ENCODE measurements around the gene TICRR.
"Not testable (repeated sequence)": the region's sequence is repeated elsewhere in the genome, so short reads cannot be mapped to it uniquely, and the experiment has no call there.

TICRR gene, protein sequence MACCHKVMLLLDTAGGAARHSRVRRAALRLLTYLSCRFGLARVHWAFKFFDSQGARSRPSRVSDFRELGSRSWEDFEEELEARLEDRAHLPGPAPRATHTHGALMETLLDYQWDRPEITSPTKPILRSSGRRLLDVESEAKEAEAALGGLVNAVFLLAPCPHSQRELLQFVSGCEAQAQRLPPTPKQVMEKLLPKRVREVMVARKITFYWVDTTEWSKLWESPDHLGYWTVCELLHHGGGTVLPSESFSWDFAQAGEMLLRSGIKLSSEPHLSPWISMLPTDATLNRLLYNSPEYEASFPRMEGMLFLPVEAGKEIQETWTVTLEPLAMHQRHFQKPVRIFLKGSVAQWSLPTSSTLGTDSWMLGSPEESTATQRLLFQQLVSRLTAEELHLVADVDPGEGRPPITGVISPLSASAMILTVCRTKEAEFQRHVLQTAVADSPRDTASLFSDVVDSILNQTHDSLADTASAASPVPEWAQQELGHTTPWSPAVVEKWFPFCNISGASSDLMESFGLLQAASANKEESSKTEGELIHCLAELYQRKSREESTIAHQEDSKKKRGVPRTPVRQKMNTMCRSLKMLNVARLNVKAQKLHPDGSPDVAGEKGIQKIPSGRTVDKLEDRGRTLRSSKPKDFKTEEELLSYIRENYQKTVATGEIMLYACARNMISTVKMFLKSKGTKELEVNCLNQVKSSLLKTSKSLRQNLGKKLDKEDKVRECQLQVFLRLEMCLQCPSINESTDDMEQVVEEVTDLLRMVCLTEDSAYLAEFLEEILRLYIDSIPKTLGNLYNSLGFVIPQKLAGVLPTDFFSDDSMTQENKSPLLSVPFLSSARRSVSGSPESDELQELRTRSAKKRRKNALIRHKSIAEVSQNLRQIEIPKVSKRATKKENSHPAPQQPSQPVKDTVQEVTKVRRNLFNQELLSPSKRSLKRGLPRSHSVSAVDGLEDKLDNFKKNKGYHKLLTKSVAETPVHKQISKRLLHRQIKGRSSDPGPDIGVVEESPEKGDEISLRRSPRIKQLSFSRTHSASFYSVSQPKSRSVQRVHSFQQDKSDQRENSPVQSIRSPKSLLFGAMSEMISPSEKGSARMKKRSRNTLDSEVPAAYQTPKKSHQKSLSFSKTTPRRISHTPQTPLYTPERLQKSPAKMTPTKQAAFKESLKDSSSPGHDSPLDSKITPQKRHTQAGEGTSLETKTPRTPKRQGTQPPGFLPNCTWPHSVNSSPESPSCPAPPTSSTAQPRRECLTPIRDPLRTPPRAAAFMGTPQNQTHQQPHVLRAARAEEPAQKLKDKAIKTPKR (N-terminal part only)

DNA sequence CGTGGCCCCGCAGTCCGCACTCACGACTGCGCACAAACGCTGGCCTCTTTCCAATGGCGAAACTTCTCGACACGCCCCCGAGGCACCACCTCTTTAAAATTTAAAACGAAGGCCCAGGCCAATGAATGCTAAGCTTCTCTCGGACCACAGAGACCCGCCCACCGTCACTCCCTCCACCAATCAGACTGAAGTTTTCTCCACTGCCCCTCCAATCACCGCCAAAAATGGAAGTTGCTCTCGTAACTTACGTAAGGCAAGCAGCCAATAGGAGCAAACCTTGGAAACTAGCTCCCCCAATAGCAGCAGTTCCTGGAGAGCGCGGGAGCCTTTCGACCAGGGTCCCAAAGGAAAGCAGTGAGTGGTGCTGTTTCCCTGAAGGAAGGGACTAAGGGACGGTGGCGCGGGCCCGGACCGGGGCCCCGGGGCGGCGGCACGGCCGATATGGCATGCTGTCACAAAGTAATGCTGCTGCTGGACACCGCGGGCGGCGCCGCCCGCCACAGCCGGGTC is at the start of gene TICRR:
TSS of gene TICRR (plus strand) at position 324 of the 510 bp plus-strand sequence. CDS start at position 442, 118 bp downstream.
- Histone ChIP-seq H3K4me3 (ENCODE audit: low read length) (peak within 1 kb of the TSS; percentile 82), H3K27me3 (ENCODE audit: insufficient read depth, low read length) (no peaks in the 10 kb centered on the region), H2AFZ (ENCODE audit: low read depth, low read length) (peak within 1 kb of the TSS; percentile 77), H3K9me3 (ENCODE audit: low read length) (no peaks in the 10 kb centered on the region), H3K36me3 (ENCODE audit: insufficient read depth, low read length) (peaks cover 8% of the 10 kb centered on the region), H3K4me1 (ENCODE audit: insufficient read depth, low read length) (peaks cover 25% of the 10 kb centered on the region)

DNA sequence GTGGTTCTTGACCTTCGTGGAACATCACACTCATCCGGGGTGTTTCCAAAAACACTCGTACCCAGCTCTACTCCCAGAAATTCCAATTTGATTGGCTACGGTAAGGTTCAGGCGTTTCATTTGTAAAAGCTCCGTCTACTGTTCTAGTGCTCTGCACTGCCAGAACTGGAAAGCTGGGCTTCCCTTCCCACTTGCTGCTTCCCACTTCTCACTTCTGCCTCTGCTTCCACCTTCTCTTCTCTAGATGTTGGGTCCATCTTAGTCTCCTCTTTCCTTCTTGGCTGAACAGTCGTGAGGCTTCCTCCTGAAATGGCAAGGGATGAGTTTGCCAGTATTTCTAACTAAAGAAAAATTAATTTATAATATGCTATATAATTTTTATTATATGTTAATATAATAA is 49.1 kb upstream of the TICRR start:
- Histone ChIP-seq H3K4me1 (ENCODE audit: insufficient read depth, low read length) (no peaks in the 10 kb centered on the region), H3K4me3 (ENCODE audit: low read length) (no peak overlapping the region), H3K27me3 (ENCODE audit: insufficient read depth, low read length) (peaks cover 11% of the 10 kb centered on the region), H3K36me3 (ENCODE audit: insufficient read depth, low read length) (no peaks in the 10 kb centered on the region), H2AFZ (ENCODE audit: low read depth, low read length) (no peak overlapping the region), H3K9me3 (ENCODE audit: low read length) (no peaks in the 10 kb centered on the region)

- H3K27me3 ChIP-seq (ENCODE audit: insufficient read depth, low read length), result peaks cover 14% of the 10 kb centered on the region
- no peaks in the 10 kb centered on the region for H3K4me1 ChIP-seq (ENCODE audit: insufficient read depth, low read length)
- no peak overlapping the region for H2AFZ ChIP-seq (ENCODE audit: low read depth, low read length)
- no peaks in the 10 kb centered on the region for H3K36me3 ChIP-seq (ENCODE audit: insufficient read depth, low read length)
- H3K9me3 ChIP-seq (ENCODE audit: low read length), result no peaks in the 10 kb centered on the region
- no peak overlapping the region for H3K4me3 ChIP-seq (ENCODE audit: low read length)
Measured at GRCh38 chr15:89526601-89527441, 48.4 kb upstream of the TICRR start.

DNA sequence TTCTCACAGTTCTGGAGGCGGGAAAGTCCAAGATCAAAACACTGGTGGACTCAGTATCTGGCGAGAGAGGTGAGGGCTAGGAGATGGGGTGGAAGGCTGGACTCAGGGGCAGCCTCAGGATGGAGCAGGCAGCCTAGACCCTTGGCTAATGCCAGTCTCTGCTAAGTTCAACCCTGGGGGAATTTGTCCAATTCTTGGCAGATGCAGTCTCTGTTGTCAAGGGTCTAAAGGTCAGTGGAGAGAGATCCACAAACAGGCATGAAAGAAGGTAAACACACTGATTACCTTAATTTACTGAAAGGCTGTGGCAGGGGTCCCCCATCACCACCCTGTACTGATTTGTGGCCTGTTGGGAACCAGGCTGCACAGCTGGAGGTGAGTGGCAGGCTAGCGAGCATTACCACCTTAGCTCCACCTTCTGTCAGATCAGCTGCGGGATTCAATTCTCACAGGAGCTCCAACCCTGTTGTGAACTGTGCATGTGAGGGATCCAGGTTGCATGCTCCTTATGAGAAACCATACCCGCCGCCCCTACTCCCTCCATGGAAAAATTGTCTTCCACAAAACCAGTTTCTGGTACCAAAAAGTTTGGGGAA is 46.4 kb upstream of the TICRR start:
- Histone ChIP-seq H3K27me3 (ENCODE audit: insufficient read depth, low read length) (peaks cover 12% of the 10 kb centered on the region), H3K4me1 (ENCODE audit: insufficient read depth, low read length) (no peaks in the 10 kb centered on the region), H3K4me3 (ENCODE audit: low read length) (no peak overlapping the region), H3K9me3 (ENCODE audit: low read length) (no peaks in the 10 kb centered on the region), H3K36me3 (ENCODE audit: insufficient read depth, low read length) (no peaks in the 10 kb centered on the region), H2AFZ (ENCODE audit: low read depth, low read length) (no peak overlapping the region)

- H3K4me3 ChIP-seq (ENCODE audit: low read length), result no peak overlapping the region
- no peaks in the 10 kb centered on the region for H3K36me3 ChIP-seq (ENCODE audit: insufficient read depth, low read length)
- no peak overlapping the region for H2AFZ ChIP-seq (ENCODE audit: low read depth, low read length)
- H3K4me1 ChIP-seq (ENCODE audit: insufficient read depth, low read length), result no peaks in the 10 kb centered on the region
- no peaks in the 10 kb centered on the region for H3K9me3 ChIP-seq (ENCODE audit: low read length)
- peaks cover 7% of the 10 kb centered on the region for H3K27me3 ChIP-seq (ENCODE audit: insufficient read depth, low read length)
Measured at GRCh38 chr15:89530976-89531375, 44.3 kb upstream of the TICRR start.

DNA sequence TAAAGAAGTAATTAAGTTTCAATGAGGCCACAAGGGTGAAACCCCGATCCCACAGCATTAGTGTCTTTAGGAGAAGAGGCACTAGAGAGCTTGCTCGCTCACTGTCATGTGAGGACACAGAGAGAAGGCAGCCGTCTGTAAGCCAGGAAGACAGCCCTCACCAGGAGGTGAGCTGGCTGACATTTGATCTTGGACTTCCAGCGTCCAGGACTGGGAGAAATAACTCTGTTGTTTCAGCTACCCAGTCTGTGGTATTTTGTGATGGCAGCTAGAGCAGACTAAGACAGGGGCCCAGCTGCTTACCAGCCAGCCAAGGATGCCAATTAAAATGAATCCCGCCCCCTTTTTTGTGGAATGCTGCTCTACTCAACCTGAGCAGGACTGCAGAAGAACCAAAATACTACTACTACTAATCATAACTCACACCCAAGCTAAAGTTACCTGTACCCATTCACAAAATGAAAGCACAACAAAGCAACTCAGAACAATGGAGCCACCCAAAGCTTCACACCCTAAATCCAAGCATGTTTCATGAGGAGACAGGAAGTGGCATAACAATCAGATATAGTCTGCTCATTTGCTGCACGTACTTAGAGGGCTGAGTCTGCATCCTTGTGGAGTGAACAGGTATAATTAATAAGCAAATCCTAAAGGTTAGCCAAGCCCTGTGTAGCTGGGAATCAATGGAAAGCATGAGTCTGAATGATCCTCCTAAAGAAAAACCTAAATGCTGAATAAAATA is 43.3 kb upstream of the TICRR start:
- no peak overlapping the region for H2AFZ ChIP-seq (ENCODE audit: low read depth, low read length)
- H3K9me3 ChIP-seq (ENCODE audit: low read length), result no peaks in the 10 kb centered on the region
- H3K27me3 ChIP-seq (ENCODE audit: insufficient read depth, low read length), result peaks cover 7% of the 10 kb centered on the region
- no peak overlapping the region for H3K4me3 ChIP-seq (ENCODE audit: low read length)
- no peaks in the 10 kb centered on the region for H3K36me3 ChIP-seq (ENCODE audit: insufficient read depth, low read length)
- no peaks in the 10 kb centered on the region for H3K4me1 ChIP-seq (ENCODE audit: insufficient read depth, low read length)

- peaks cover 1% of the 10 kb centered on the region for H3K9me3 ChIP-seq (ENCODE audit: low read length)
- H3K4me1 ChIP-seq (ENCODE audit: insufficient read depth, low read length), result no peaks in the 10 kb centered on the region
- H3K27me3 ChIP-seq (ENCODE audit: insufficient read depth, low read length), result peaks cover 5% of the 10 kb centered on the region
- H3K4me3 ChIP-seq (ENCODE audit: low read length), result no peak overlapping the region
- no peaks in the 10 kb centered on the region for H3K36me3 ChIP-seq (ENCODE audit: insufficient read depth, low read length)
- no peak overlapping the region for H2AFZ ChIP-seq (ENCODE audit: low read depth, low read length)
Measured at GRCh38 chr15:89533861-89534544, 41.3 kb upstream of the TICRR start.

- Histone ChIP-seq H3K27me3 (ENCODE audit: insufficient read depth, low read length) (peaks cover 2% of the 10 kb centered on the region), H3K9me3 (ENCODE audit: low read length) (peaks cover 5% of the 10 kb centered on the region), H3K4me3 (ENCODE audit: low read length) (no peak overlapping the region), H2AFZ (ENCODE audit: low read depth, low read length) (no peak overlapping the region), H3K4me1 (ENCODE audit: insufficient read depth, low read length) (no peaks in the 10 kb centered on the region), H3K36me3 (ENCODE audit: insufficient read depth, low read length) (no peaks in the 10 kb centered on the region)
Measured at GRCh38 chr15:89539027-89539426, 36.2 kb upstream of the TICRR start.

DNA sequence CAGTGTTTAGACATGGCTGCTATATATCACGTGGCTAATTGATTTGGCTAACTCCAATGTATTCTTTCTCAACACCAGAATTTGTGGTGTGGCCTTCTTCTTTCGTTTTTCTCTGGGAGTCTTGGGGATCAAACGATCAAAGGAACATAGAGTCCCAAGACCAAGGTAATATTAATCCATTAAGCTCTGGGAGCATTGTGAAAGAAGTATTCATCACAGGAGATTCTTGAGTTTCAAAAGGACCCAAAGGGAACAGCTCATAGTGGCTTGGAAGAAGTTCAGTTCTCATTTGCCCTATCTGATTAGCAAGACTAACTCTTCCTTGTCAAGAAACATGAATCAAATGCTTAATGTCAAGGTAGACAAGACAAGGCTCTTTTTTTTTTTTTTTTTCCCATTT is 32.9 kb upstream of the TICRR start:
- Histone ChIP-seq H3K36me3 (ENCODE audit: insufficient read depth, low read length) (no peaks in the 10 kb centered on the region), H3K27me3 (ENCODE audit: insufficient read depth, low read length) (peaks cover 7% of the 10 kb centered on the region), H3K9me3 (ENCODE audit: low read length) (peaks cover 5% of the 10 kb centered on the region), H2AFZ (ENCODE audit: low read depth, low read length) (no peak overlapping the region), H3K4me3 (ENCODE audit: low read length) (no peak overlapping the region), H3K4me1 (ENCODE audit: insufficient read depth, low read length) (no peaks in the 10 kb centered on the region)

DNA sequence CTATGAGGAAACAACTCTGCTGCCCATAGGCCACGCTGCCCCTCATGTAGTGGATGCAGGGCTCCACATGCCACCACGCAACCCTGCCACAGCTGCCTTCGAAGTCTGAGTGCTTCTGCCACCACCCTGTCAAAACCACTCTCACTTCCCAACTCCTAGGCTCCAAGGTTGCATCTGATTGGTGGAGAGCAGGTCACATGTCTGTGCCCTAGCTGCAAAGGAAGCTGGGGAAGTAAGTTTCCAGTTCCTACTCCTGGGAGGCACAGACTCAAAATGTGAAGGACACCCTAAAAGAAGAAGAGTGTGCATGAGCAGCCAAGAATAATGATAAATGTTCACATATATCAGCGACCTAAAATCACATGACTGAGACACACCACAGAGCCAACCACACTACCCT is 31.9 kb upstream of the TICRR start:
- peaks cover 7% of the 10 kb centered on the region for H3K27me3 ChIP-seq (ENCODE audit: insufficient read depth, low read length)
- peaks cover 4% of the 10 kb centered on the region for H3K9me3 ChIP-seq (ENCODE audit: low read length)
- no peaks in the 10 kb centered on the region for H3K4me1 ChIP-seq (ENCODE audit: insufficient read depth, low read length)
- H3K4me3 ChIP-seq (ENCODE audit: low read length), result no peak overlapping the region
- no peak overlapping the region for H2AFZ ChIP-seq (ENCODE audit: low read depth, low read length)
- no peaks in the 10 kb centered on the region for H3K36me3 ChIP-seq (ENCODE audit: insufficient read depth, low read length)

DNA sequence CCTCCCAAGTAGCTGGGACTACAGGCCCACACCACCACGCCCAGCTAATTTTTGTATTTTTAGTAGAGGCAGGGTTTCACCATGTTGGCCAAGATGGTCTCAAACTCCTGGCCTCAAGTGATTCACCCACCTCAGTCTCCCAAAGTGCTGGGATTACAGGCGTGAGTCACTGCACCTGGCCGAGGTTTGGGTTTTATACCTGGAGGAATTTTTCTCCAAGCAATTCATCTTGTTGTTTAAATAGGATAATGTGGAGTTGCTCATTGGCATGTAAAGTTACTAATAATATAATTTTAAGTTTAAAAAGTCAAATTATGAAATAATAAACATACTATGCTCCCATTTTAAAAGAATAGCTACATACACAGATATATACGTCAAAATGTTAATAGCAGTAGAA is 26.1 kb upstream of the TICRR start:
- H2AFZ ChIP-seq (ENCODE audit: low read depth, low read length); H3K4me3 ChIP-seq (ENCODE audit: low read length); H3K36me3 ChIP-seq (ENCODE audit: insufficient read depth, low read length); H3K27me3 ChIP-seq (ENCODE audit: insufficient read depth, low read length); H3K9me3 ChIP-seq (ENCODE audit: low read length); H3K4me1 ChIP-seq (ENCODE audit: insufficient read depth, low read length): not testable (repeated sequence)
